Glutamatergic neuron (in vitro differentiated cells): Measurements from ENCODE around the gene FBXO42. TPM values are rescaled to one million over a fixed set of nuclear protein-coding genes. Genes with fewer than 3 reads are reported as not detected.

ENCODE experiments used
- DNase-seq: peaks from one replicate; pipeline ENCODE4 v3.0.0; 2022
- H3K27ac Mint-ChIP-seq: one replicate; pipeline ENCODE4 v1.8.0; 2020; ENCODE audit warnings: mild to moderate bottlenecking, mixed read lengths, inconsistent platforms; ENCODE audit not compliant: unreplicated experiment
- H3K27me3 Mint-ChIP-seq: one replicate; pipeline ENCODE4 v1.8.0; 2020; ENCODE audit warnings: mild to moderate bottlenecking, moderate library complexity, mixed read lengths, inconsistent platforms; ENCODE audit not compliant: unreplicated experiment
- H3K36me3 Mint-ChIP-seq: one replicate; pipeline ENCODE4 v1.8.0; 2020; ENCODE audit warnings: mild to moderate bottlenecking, mixed read lengths, inconsistent platforms; ENCODE audit not compliant: unreplicated experiment
- H3K4me1 Mint-ChIP-seq: one replicate; pipeline ENCODE4 v1.8.0; 2020; ENCODE audit warnings: mild to moderate bottlenecking, low read depth, mixed read lengths, inconsistent platforms; ENCODE audit not compliant: unreplicated experiment
- H3K4me3 Mint-ChIP-seq: one replicate; pipeline ENCODE4 v1.8.0; 2020; ENCODE audit warnings: mild to moderate bottlenecking, mixed read lengths, inconsistent platforms; ENCODE audit not compliant: unreplicated experiment
- H3K9me3 Mint-ChIP-seq: one replicate; pipeline ENCODE4 v1.8.0; 2020; ENCODE audit warnings: mild to moderate bottlenecking, moderate library complexity, mixed read lengths, inconsistent platforms; ENCODE audit not compliant: unreplicated experiment
- CTCF ChIP-seq: fragments of 200-600 bp; sonication (generic); IDR thresholded peaks from one replicate; pipeline ENCODE4 v1.5.0; 2021; ENCODE audit not compliant: partially characterized antibody, unreplicated experiment
- total RNA-seq: library from RNA; stranded (reverse); fragmentation: NEBNext Ultra II Directional; extraction: Animal tissue kit (Norgen Biotek cat#: 25700); gene quantifications from one replicate; pipeline ENCODE4 v1.2.1, GENCODE V29; 2021; ENCODE audit not compliant: unreplicated experiment

The FBXO42 gene
- total RNA-seq, 1 donor from 2014 or later: 27.7 TPM

- Mint-ChIP-seq H3K4me3 (peak overlapping the region; percentile 74), H3K27me3 (peaks cover 5% of the 10 kb centered on the region), H3K4me1 (peaks cover 2% of the 10 kb centered on the region), H3K36me3 (no peaks in the 10 kb centered on the region), H3K27ac (no peak overlapping the region), H3K9me3 (peaks cover 3% of the 10 kb centered on the region)
- DNase-seq: no peak
- TF ChIP-seq CTCF: no peak
Measured at GRCh38 chr1:16205891-16206546, 146.3 kb downstream of the FBXO42 start.

GRCh38 chr1:16205334-16205671 is 147.0 kb downstream of the FBXO42 start:
- Mint-ChIP-seq H3K9me3 (peaks cover 3% of the 10 kb centered on the region), H3K36me3 (no peaks in the 10 kb centered on the region), H3K27ac (no peak overlapping the region), H3K27me3 (peaks cover 5% of the 10 kb centered on the region), H3K4me3 (no peak overlapping the region), H3K4me1 (peaks cover 2% of the 10 kb centered on the region)
- no peak for TF ChIP-seq CTCF
- no peak for DNase-seq

- Mint-ChIP-seq H3K4me1 (peaks cover 2% of the 10 kb centered on the region), H3K27me3 (peaks cover 6% of the 10 kb centered on the region), H3K36me3 (no peaks in the 10 kb centered on the region), H3K4me3 (no peak overlapping the region), H3K9me3 (peaks cover 3% of the 10 kb centered on the region), H3K27ac (no peak overlapping the region)
- TF ChIP-seq CTCF: peak; percentile 24
- peak; percentile 64 for DNase-seq
Measured at GRCh38 chr1:16204634-16205333, 147.5 kb downstream of the FBXO42 start.

GRCh38 chr1:16204216-16204615 is 148.1 kb downstream of the FBXO42 start:
- H3K4me3 Mint-ChIP-seq: no peak overlapping the region
- H3K9me3 Mint-ChIP-seq: peaks cover 3% of the 10 kb centered on the region
- no peak overlapping the region for H3K27ac Mint-ChIP-seq

More at GRCh38 chr1:16204216-16204615, 148.1 kb downstream of the FBXO42 start:
- Mint-ChIP-seq H3K36me3 (no peaks in the 10 kb centered on the region), H3K27me3 (peaks cover 5% of the 10 kb centered on the region), H3K4me1 (no peaks in the 10 kb centered on the region)
- DNase-seq: no peak
- no peak for TF ChIP-seq CTCF
